Adrenal gland (tissue), 5 donors: ENCODE results near the gene OSBPL6.

ENCODE experiments used
- POLR2A ChIP-seq, 2 donors: fragments of 450-650 bp; IDR thresholded peaks; one replicate each; pipeline ENCODE4 v1.6.1; 2017; ENCODE audit warnings: antibody characterized with exemption in 2 of 2, mild to moderate bottlenecking in 2 of 2, moderate library complexity in 1 of 2
- TF ChIP-seq, protein P1 (sequence below), 6 experiments: fragments of 450-650 bp in 4 of 6; fragments of 200-600 bp in 2 of 6; sonication (generic) in 1 of 6; IDR thresholded peaks; 1 replicate in 5 of 6; 2 replicates in 1 of 6; pipeline versions ENCODE4 v1.5.1 to v1.8.0; 2016 to 2021; ENCODE audit warnings: antibody characterized with exemption in 6 of 6, mild to moderate bottlenecking in 2 of 6, moderate library complexity in 1 of 6
- donor health status: DM: no; HTN: no; CAD: no.

DNA sequence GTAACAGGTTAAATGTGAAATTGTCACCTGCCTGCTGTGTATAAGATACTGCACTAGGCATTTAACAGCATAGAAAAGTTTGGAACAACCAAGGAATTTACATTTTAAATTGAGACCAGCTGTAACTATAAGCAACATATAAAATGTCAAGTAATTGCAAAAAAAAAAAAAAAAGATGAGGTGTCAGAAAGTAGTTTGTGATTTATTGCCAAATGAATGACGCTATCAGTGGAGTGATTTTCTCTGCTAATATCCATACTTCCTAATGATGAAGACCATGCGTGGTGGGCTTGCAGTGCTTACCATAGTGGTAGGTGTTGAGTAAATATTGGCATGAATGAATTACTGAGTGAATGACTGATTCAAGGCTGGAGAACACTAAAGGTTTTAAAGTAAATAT lies 73.3 kb downstream of the OSBPL6 start:
- TF ChIP-seq POLR2A (IDR thresholded peaks at IDR 0.05): no peak
- TF ChIP-seq, protein P1, sequence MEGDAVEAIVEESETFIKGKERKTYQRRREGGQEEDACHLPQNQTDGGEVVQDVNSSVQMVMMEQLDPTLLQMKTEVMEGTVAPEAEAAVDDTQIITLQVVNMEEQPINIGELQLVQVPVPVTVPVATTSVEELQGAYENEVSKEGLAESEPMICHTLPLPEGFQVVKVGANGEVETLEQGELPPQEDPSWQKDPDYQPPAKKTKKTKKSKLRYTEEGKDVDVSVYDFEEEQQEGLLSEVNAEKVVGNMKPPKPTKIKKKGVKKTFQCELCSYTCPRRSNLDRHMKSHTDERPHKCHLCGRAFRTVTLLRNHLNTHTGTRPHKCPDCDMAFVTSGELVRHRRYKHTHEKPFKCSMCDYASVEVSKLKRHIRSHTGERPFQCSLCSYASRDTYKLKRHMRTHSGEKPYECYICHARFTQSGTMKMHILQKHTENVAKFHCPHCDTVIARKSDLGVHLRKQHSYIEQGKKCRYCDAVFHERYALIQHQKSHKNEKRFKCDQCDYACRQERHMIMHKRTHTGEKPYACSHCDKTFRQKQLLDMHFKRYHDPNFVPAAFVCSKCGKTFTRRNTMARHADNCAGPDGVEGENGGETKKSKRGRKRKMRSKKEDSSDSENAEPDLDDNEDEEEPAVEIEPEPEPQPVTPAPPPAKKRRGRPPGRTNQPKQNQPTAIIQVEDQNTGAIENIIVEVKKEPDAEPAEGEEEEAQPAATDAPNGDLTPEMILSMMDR (IDR thresholded peaks at IDR 0.05): no peak
